Esophagus muscularis mucosa (tissue), 4 donors: ENCODE results near the gene PIGU.

Experiments used
- EP300 ChIP-seq: sonication (generic); formaldehyde crosslinking; IDR thresholded peaks from one replicate; pipeline ENCODE4 v1.6.1; 2017; ENCODE audit warnings: antibody characterized with exemption
- POLR2A ChIP-seq: fragments of 450-650 bp; IDR thresholded peaks from one replicate; pipeline ENCODE4 v1.6.1; 2017; ENCODE audit warnings: antibody characterized with exemption, moderate library complexity, mild to moderate bottlenecking, low read depth
- POLR2AphosphoS5 ChIP-seq, 2 donors: sonication (generic); formaldehyde crosslinking; IDR thresholded peaks; one replicate each; pipeline ENCODE4 v1.6.1; 2017; ENCODE audit warnings: antibody characterized with exemption in 2 of 2
- TF ChIP-seq, protein P1 (sequence below), 3 experiments: fragments of 200-600 bp in 2 of 3; fragments of 450-650 bp in 1 of 3; sonication (generic) in 2 of 3; IDR thresholded peaks; one replicate each; pipeline ENCODE4 v1.5.1; 2017 to 2019; ENCODE audit warnings: antibody characterized with exemption in 3 of 3, mild to moderate bottlenecking in 2 of 3, moderate library complexity in 1 of 3

DNA sequence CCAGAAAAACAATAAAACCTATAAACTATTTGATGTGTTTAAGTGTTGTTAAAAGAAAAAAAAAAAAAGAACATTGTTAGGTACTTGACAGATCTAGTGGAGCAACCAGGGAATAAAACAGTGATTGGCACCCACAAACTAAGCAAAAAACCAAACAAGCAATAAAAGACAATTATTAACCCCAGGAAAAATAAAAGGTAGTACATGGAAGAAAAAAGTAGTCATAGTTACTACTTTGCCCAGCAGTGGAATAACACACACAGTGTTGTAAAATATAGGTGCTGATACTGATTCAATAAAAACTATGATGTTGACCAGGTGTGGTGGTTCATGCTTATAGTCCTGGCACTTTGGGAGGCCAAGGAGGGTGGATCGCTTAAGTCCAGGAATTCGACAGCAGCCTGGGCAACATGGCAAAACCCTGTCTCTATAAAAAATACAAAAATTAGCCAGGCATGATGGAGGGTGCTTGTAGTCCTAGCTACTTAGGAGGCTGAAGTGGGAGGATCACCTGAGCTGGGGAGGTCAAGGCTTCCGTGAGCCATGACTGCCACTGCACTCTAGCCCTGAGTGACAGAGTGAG, 43.9 kb downstream of the PIGU start:
- TF ChIP-seq POLR2AphosphoS5 (IDR thresholded peaks at IDR 0.05) (no peak), POLR2A (no peak), EP300 (no peak)
- TF ChIP-seq, protein P1, sequence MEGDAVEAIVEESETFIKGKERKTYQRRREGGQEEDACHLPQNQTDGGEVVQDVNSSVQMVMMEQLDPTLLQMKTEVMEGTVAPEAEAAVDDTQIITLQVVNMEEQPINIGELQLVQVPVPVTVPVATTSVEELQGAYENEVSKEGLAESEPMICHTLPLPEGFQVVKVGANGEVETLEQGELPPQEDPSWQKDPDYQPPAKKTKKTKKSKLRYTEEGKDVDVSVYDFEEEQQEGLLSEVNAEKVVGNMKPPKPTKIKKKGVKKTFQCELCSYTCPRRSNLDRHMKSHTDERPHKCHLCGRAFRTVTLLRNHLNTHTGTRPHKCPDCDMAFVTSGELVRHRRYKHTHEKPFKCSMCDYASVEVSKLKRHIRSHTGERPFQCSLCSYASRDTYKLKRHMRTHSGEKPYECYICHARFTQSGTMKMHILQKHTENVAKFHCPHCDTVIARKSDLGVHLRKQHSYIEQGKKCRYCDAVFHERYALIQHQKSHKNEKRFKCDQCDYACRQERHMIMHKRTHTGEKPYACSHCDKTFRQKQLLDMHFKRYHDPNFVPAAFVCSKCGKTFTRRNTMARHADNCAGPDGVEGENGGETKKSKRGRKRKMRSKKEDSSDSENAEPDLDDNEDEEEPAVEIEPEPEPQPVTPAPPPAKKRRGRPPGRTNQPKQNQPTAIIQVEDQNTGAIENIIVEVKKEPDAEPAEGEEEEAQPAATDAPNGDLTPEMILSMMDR (IDR thresholded peaks at IDR 0.05) = no peak
